ENCODE results near the gene CHCHD4.

GRCh38 chr3:14152233-14152962, 27.7 kb upstream of the CHCHD4 start:
- TF ChIP-seq, protein P1, sequence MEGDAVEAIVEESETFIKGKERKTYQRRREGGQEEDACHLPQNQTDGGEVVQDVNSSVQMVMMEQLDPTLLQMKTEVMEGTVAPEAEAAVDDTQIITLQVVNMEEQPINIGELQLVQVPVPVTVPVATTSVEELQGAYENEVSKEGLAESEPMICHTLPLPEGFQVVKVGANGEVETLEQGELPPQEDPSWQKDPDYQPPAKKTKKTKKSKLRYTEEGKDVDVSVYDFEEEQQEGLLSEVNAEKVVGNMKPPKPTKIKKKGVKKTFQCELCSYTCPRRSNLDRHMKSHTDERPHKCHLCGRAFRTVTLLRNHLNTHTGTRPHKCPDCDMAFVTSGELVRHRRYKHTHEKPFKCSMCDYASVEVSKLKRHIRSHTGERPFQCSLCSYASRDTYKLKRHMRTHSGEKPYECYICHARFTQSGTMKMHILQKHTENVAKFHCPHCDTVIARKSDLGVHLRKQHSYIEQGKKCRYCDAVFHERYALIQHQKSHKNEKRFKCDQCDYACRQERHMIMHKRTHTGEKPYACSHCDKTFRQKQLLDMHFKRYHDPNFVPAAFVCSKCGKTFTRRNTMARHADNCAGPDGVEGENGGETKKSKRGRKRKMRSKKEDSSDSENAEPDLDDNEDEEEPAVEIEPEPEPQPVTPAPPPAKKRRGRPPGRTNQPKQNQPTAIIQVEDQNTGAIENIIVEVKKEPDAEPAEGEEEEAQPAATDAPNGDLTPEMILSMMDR (conservative IDR thresholded peaks at IDR 0.05 in 1 of 2, IDR thresholded peaks at IDR 0.05 in 1 of 2; ENCODE audit: extremely low read depth in 1 of 2, insufficient read depth in 1 of 2, low read depth in 1 of 2, low read length in 2 of 2) = peak; percentile 30 to 35
- no peak for TF ChIP-seq EZH2 (IDR thresholded peaks at IDR 0.05; ENCODE audit: borderline replicate concordance, low read length)

All from mammary epithelial cell (primary cell).